DND-41 (cell line): ENCODE data around the gene FAM135A.

Experiments used
- CTCF ChIP-seq: IDR thresholded peaks from 2 replicates; pipeline ENCODE4 v1.5.1; 2012; ENCODE audit warnings: borderline replicate concordance, low read length, moderate library complexity, mild to moderate bottlenecking; ENCODE audit not compliant: poor library complexity, severe bottlenecking; ENCODE audit errors: extremely low read depth
- EZH2 ChIP-seq: IDR thresholded peaks from 3 replicates; pipeline ENCODE4 v1.6.1; 2012; ENCODE audit warnings: borderline replicate concordance, low read depth, mild to moderate bottlenecking, moderate library complexity, low read length, inconsistent platforms; ENCODE audit not compliant: severe bottlenecking

GRCh38 chr6:70494833-70495232, 81.5 kb downstream of the FAM135A start:
- TF ChIP-seq CTCF, result no peak
- TF ChIP-seq EZH2, result no peak
